ENCODE data around the gene RCCD1. TPM values are rescaled to one million over a fixed set of nuclear protein-coding genes. Genes with fewer than 3 reads are reported as not detected.

The RCCD1 gene
- total RNA-seq, 1 experiment from 2014 or later = 29.0 TPM

DNA sequence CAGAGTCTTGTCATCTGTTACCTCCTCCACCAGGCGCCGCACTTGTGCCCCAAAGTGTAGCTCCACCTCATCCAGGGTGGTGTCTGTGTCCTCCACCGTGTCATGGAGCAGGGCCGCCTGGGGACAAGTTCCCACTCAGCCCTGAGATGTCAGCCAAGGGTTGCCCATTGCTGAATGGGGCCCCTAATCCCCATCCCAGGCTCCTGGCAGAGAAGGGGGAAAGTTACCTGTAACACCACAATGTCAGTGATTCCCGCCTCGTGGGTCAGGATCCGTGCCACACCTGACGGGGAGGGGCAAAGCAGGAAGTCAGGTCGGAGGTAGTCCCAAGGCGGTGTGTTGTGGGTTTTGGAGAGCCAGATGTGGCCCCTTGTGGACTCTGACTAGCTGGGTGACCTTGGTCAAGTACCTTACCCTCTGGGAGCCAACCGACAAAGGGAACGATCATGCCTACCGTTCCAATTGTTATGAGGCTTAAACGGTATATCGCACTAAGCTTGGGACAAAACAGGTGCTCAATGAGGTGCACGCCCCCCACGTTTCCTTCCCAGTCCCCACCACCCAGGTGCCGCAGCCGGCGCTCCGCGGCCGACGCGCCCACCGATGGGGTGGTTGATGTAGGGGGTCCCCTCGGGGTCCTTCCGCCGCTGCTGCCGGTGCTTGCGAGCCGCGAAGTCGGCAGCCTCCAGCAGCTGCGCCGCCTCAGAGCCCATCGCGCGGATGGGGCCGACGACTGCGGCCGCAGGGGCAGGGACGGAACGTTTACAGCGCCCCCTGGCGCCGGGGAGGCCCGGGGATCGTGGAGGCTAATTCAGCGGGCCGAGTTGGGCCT lies 22.6 kb upstream of the RCCD1 start, which contains the start of gene HDDC3:
HDDC3 (minus strand) TSS at position 722 of the 832 bp plus-strand sequence; CDS start at position 713, 9 bp downstream.
- BruUV-seq (replicated peaks) = no TSS peak
- ChIA-PET CTCF (interaction anchor here (0.5 to 11.6 kb wide), 38 partner anchors 10 to 1147 kb away, joined by 3 to 131 read pairs (median 4); partner anchors contain the start of genes MAN2A2, RCCD1 and VPS33B), POLR2A (interaction anchor here (0.6 to 10.1 kb wide), 31 partner anchors 9 to 896 kb away, joined by 3 to 150 read pairs (median 4); partner anchors contain the start of genes BLM, FURIN, MAN2A2 and PRC1)
- peaks cover 35% of the 10 kb centered on the region for H3K4me1 Mint-ChIP-seq (ENCODE audit: insufficient read depth, unreplicated experiment)
- no peaks in the 10 kb centered on the region for H3K27me3 Mint-ChIP-seq (ENCODE audit: insufficient read depth, unreplicated experiment)
- no peaks in the 10 kb centered on the region for H3K9me3 Mint-ChIP-seq (ENCODE audit: unreplicated experiment)
- intact Hi-C loops (cut with micrococcal nuclease) = loop anchor here (1.0 to 5.0 kb wide), 3 partner anchors 30 to 285 kb away; no protein-coding TSS in a partner anchor
- peaks cover 24% of the 10 kb centered on the region for H3K36me3 Mint-ChIP-seq (ENCODE audit: insufficient read depth, unreplicated experiment)
- DNase-seq (ENCODE audit: unreplicated experiment) = peak; percentile 93
- TF ChIP-seq, protein P1, sequence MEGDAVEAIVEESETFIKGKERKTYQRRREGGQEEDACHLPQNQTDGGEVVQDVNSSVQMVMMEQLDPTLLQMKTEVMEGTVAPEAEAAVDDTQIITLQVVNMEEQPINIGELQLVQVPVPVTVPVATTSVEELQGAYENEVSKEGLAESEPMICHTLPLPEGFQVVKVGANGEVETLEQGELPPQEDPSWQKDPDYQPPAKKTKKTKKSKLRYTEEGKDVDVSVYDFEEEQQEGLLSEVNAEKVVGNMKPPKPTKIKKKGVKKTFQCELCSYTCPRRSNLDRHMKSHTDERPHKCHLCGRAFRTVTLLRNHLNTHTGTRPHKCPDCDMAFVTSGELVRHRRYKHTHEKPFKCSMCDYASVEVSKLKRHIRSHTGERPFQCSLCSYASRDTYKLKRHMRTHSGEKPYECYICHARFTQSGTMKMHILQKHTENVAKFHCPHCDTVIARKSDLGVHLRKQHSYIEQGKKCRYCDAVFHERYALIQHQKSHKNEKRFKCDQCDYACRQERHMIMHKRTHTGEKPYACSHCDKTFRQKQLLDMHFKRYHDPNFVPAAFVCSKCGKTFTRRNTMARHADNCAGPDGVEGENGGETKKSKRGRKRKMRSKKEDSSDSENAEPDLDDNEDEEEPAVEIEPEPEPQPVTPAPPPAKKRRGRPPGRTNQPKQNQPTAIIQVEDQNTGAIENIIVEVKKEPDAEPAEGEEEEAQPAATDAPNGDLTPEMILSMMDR (IDR thresholded peaks at IDR 0.05; ENCODE audit: unreplicated experiment) = peak; percentile 87
- peak within 1 kb of the TSS; percentile 95 for H3K4me3 Mint-ChIP-seq (ENCODE audit: unreplicated experiment)
- H3K27ac Mint-ChIP-seq (ENCODE audit: low read depth, unreplicated experiment) = peak within 1 kb of the TSS; percentile 96

DNA sequence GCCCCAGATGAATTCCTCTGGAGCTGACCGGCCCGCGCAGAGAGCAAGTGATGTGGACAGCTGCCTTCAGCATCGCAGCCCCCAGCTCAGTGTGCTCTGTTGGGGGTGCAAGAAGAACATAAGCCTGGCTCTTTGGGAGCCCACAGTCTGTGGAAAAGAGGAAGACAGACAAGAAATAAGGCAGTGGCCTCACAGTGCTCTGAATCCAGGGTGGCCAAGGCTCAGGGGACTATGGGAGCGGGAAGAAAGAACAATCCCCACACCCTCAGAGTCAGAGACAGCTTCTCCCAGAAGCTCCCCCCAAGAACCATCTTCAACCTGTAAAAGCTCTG lies 22.1 kb upstream of the RCCD1 start:
- Mint-ChIP-seq H3K4me3 (ENCODE audit: unreplicated experiment) (peak overlapping the region; percentile 95), H3K4me1 (ENCODE audit: insufficient read depth, unreplicated experiment) (peaks cover 35% of the 10 kb centered on the region), H3K36me3 (ENCODE audit: insufficient read depth, unreplicated experiment) (peaks cover 30% of the 10 kb centered on the region), H3K27ac (ENCODE audit: low read depth, unreplicated experiment) (peak overlapping the region; percentile 96), H3K9me3 (ENCODE audit: unreplicated experiment) (no peaks in the 10 kb centered on the region), H3K27me3 (ENCODE audit: insufficient read depth, unreplicated experiment) (no peaks in the 10 kb centered on the region)
- CTCF ChIA-PET = interaction anchor here (0.5 to 11.6 kb wide), 27 partner anchors 10 to 1146 kb away, joined by 3 to 131 read pairs (median 4); partner anchors contain the start of genes MAN2A2, RCCD1 and VPS33B
- BruUV-seq (replicated peaks) = no TSS peak
- intact Hi-C loops (cut with micrococcal nuclease) = loop anchor here (1.0 to 5.0 kb wide), 3 partner anchors 30 to 285 kb away; no protein-coding TSS in a partner anchor
- TF ChIP-seq, protein P1 (IDR thresholded peaks at IDR 0.05; ENCODE audit: unreplicated experiment) = no peak
- POLR2A ChIA-PET = interaction anchor here (0.6 to 10.1 kb wide), 19 partner anchors 9 to 612 kb away, joined by 3 to 150 read pairs (median 5); partner anchors contain the start of genes FURIN, MAN2A2, PRC1 and RCCD1
- no peak for DNase-seq (ENCODE audit: unreplicated experiment)

DNA sequence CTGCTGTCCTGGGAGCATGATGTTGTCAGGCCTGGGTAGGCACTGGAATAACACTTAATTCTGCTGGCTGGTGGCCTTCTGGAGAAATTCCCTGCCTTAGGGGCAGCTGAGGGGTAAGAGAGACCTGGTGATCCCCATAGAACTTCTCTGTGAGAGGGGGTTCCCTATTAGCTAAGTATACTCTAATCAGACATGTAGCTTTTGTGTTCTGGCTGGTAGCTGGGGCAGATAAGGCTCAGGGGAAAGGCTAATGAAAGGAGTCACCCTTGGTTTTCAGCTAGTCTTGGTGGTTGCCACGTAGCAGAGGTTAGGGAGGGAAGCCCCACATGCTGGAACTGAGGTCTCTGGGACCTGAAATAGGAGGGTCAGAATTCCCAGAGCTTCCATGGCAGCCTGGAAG lies 21.4 kb upstream of the RCCD1 start:
- Mint-ChIP-seq H3K4me3 (ENCODE audit: unreplicated experiment) (no peak overlapping the region), H3K9me3 (ENCODE audit: unreplicated experiment) (no peaks in the 10 kb centered on the region), H3K27ac (ENCODE audit: low read depth, unreplicated experiment) (no peak overlapping the region), H3K4me1 (ENCODE audit: insufficient read depth, unreplicated experiment) (peaks cover 35% of the 10 kb centered on the region), H3K36me3 (ENCODE audit: insufficient read depth, unreplicated experiment) (peaks cover 32% of the 10 kb centered on the region), H3K27me3 (ENCODE audit: insufficient read depth, unreplicated experiment) (no peaks in the 10 kb centered on the region)
- intact Hi-C loops (cut with micrococcal nuclease) = loop anchor here (2.0 to 5.0 kb wide), 2 partner anchors 100 to 286 kb away; no protein-coding TSS in a partner anchor
- no TSS peak for BruUV-seq (replicated peaks)
- ChIA-PET CTCF (interaction anchor here (0.5 to 11.6 kb wide), 30 partner anchors 7 to 1145 kb away, joined by 3 to 131 read pairs (median 4); partner anchors contain the start of genes MAN2A2 and RCCD1), POLR2A (interaction anchor here (0.8 to 10.1 kb wide), 7 partner anchors 11 to 1980 kb away, joined by 3 to 150 read pairs (median 20); partner anchors contain the start of genes MAN2A2 and PRC1)
- no peak for DNase-seq (ENCODE audit: unreplicated experiment)
- TF ChIP-seq, protein P1 (IDR thresholded peaks at IDR 0.05; ENCODE audit: unreplicated experiment) = no peak
